Transverse colon (tissue), 3 donors: ENCODE results near the gene CELSR3.

Source experiments
- EP300 ChIP-seq: sonication (generic); formaldehyde crosslinking; IDR thresholded peaks from one replicate; pipeline ENCODE4 v1.6.1; 2017; ENCODE audit warnings: antibody characterized with exemption, low read depth
- POLR2A ChIP-seq: fragments of 450-650 bp; IDR thresholded peaks from one replicate; pipeline ENCODE4 v1.6.1; 2016; ENCODE audit warnings: antibody characterized with exemption, mild to moderate bottlenecking, moderate library complexity
- TF ChIP-seq, protein P1 (sequence below), 5 experiments: fragments of 200-600 bp in 3 of 5; fragments of 450-650 bp in 2 of 5; sonication (generic) in 3 of 5; IDR thresholded peaks; 1 replicate in 2 of 5; 2 replicates in 3 of 5; pipeline ENCODE4 v1.5.1; 2016 to 2017; ENCODE audit warnings: antibody characterized with exemption in 5 of 5, inconsistent platforms in 3 of 5, mild to moderate bottlenecking in 2 of 5, moderate library complexity in 1 of 5

DNA sequence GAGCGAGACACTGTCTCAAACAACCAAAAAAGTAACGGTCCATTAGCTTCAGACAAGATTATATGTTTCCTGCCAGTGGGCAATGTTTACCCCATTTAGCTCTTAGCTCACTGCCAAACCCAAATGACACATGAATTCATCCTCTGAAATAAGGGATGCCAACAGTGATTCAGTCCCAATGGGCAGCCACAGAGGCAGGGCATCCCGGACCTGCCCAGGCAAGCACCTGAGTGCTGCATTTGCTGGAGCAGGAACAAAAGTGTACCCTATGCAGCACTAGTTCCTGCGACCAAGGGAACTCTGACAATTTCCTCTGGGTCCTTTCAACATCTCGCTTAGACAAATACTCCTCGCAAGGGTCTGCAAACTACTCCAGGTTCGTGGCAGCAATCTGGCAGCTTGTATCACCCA, 46.4 kb upstream of the CELSR3 start:
- TF ChIP-seq, protein P1, sequence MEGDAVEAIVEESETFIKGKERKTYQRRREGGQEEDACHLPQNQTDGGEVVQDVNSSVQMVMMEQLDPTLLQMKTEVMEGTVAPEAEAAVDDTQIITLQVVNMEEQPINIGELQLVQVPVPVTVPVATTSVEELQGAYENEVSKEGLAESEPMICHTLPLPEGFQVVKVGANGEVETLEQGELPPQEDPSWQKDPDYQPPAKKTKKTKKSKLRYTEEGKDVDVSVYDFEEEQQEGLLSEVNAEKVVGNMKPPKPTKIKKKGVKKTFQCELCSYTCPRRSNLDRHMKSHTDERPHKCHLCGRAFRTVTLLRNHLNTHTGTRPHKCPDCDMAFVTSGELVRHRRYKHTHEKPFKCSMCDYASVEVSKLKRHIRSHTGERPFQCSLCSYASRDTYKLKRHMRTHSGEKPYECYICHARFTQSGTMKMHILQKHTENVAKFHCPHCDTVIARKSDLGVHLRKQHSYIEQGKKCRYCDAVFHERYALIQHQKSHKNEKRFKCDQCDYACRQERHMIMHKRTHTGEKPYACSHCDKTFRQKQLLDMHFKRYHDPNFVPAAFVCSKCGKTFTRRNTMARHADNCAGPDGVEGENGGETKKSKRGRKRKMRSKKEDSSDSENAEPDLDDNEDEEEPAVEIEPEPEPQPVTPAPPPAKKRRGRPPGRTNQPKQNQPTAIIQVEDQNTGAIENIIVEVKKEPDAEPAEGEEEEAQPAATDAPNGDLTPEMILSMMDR (IDR thresholded peaks at IDR 0.05): no peak
- TF ChIP-seq POLR2A: no peak
- TF ChIP-seq EP300: no peak
